Measurements from ENCODE around the gene SPTB.

Gene SPTB

DNA sequence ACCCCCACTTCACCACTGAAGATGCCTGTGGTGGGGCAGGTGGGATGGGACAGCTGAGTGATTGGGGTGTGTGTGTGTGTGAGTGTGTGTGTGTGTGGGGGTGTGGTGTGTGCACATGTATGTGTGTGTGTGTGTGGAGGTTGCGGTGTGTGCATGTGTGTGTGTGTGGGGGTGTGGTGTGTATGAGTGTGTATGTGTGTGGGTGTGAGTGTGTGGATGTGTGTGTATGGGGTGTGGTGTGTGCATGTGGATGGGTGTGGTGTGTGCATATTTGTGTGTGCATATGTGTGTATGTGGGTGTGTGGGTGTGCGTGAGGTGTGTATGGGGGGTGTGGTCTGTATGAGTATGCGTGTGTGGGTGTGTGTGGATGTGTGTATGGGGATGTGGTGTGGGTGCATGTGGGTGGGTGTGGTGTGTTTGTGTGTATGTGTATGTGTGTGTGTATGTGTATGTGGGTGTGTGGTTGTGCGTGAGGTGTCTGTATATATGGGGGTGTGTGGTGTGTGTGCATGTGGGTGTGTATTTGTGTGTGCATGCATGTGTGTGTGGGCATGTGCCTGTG lies 113.9 kb downstream of the SPTB start:
- no peak for ATAC-seq
- no peaks in the 10 kb centered on the region for H3K9me3 Mint-ChIP-seq
- H3K36me3 Mint-ChIP-seq = no peaks in the 10 kb centered on the region
- H3K27me3 Mint-ChIP-seq = peaks cover 22% of the 10 kb centered on the region
- no peak overlapping the region for H3K27ac Mint-ChIP-seq
- peaks cover 28% of the 10 kb centered on the region for H3K4me1 Mint-ChIP-seq
- H3K4me3 Mint-ChIP-seq = no peak overlapping the region

GRCh38 chr14:64764641-64765520 lies 114.8 kb downstream of the SPTB start:
- Mint-ChIP-seq H3K36me3 (no peaks in the 10 kb centered on the region), H3K4me1 (peaks cover 28% of the 10 kb centered on the region), H3K27me3 (peaks cover 32% of the 10 kb centered on the region), H3K27ac (no peak overlapping the region), H3K4me3 (peak overlapping the region; percentile 40), H3K9me3 (no peaks in the 10 kb centered on the region)
- ATAC-seq = peak; percentile 51

GRCh38 chr14:64763801-64764621 lies 115.7 kb downstream of the SPTB start:
- peaks cover 40% of the 10 kb centered on the region for H3K27me3 Mint-ChIP-seq
- H3K9me3 Mint-ChIP-seq = no peaks in the 10 kb centered on the region
- no peak for ATAC-seq
- no peak overlapping the region for H3K27ac Mint-ChIP-seq
- H3K4me1 Mint-ChIP-seq = peaks cover 28% of the 10 kb centered on the region
- no peak overlapping the region for H3K4me3 Mint-ChIP-seq
- H3K36me3 Mint-ChIP-seq = no peaks in the 10 kb centered on the region

DNA sequence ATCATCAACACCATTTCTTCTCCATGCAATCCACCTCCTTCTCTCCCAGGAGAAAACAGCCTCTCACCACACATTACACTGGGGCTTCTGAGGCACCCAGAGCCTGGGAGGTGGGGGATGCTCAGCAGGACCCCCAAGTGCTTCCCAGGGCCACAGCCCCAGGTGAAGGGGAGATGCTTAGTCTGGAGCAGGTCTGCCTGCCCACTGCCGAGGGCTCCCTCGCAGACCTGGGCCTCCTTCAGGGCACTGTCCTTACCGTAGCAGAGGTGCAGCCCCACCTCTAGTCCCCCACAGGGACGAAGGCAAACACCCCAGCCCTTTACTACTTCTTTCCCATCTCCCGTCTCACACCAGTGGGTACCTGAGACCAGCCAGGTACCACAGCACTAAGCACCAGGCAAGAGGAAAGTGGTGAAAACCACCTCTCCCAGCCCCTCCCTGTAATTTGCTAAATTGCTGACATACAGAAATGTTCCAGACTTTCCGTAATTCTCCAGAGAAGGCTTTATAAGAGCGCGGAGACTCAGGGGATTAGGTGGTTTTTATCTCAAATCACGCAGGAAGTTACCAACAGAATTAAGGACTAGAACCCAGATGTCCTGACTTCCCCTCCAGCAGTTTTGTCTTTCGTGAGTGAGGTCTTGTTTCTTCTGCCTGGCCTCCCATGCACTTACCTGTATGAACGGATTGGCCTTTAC lies 116.5 kb downstream of the SPTB start:
- Mint-ChIP-seq H3K4me1 (peaks cover 28% of the 10 kb centered on the region), H3K4me3 (no peak overlapping the region), H3K36me3 (no peaks in the 10 kb centered on the region), H3K9me3 (no peaks in the 10 kb centered on the region), H3K27ac (no peak overlapping the region), H3K27me3 (peaks cover 48% of the 10 kb centered on the region)
- ATAC-seq = no peak

GRCh38 chr14:64762044-64763034 lies 117.4 kb downstream of the SPTB start:
- H3K36me3 Mint-ChIP-seq = no peaks in the 10 kb centered on the region
- H3K4me1 Mint-ChIP-seq = peaks cover 28% of the 10 kb centered on the region
- H3K27ac Mint-ChIP-seq = no peak overlapping the region
- peaks cover 55% of the 10 kb centered on the region for H3K27me3 Mint-ChIP-seq
- ATAC-seq = no peak
- H3K9me3 Mint-ChIP-seq = no peaks in the 10 kb centered on the region
- H3K4me3 Mint-ChIP-seq = no peak overlapping the region

GRCh38 chr14:64761441-64762043 lies 118.2 kb downstream of the SPTB start:
- no peak for ATAC-seq
- Mint-ChIP-seq H3K4me1 (peaks cover 28% of the 10 kb centered on the region), H3K27ac (no peak overlapping the region), H3K9me3 (no peaks in the 10 kb centered on the region), H3K27me3 (peaks cover 63% of the 10 kb centered on the region), H3K36me3 (no peaks in the 10 kb centered on the region), H3K4me3 (no peak overlapping the region)

GRCh38 chr14:64760916-64761315 lies 118.8 kb downstream of the SPTB start:
- H3K4me1 Mint-ChIP-seq = peaks cover 28% of the 10 kb centered on the region
- H3K27me3 Mint-ChIP-seq = peaks cover 69% of the 10 kb centered on the region
- no peaks in the 10 kb centered on the region for H3K9me3 Mint-ChIP-seq
- no peak overlapping the region for H3K27ac Mint-ChIP-seq
- H3K36me3 Mint-ChIP-seq = no peaks in the 10 kb centered on the region
- no peak for ATAC-seq
- no peak overlapping the region for H3K4me3 Mint-ChIP-seq

DNA sequence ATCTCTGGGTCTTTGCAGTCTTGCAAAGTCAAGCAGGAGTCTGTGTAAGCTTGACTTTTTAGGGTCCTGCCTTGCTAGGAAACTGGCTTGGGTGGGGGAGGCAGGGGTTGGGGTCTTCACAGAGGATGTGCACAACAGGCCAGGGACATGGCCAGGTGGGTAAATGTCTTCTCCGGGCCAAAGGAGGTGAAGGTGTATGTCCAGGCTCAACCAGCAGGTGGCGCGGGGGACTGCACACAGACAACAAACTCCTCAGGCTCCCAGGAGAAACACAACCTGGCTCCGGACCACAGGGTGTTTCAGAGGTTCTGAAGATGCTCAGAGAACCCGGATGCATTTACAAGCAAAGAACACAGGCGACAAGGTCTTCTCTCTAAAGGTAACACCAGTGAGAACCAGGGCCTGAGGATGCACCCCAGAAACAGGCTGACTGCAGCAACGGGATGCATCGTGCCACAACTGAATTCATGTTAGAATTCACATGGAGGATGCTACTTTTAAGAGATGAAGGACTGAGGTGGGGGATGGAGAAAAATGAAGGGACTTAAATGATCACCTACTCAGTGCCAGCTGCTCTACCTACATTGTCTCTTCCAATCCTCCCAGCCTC lies 119.5 kb downstream of the SPTB start:
- Mint-ChIP-seq H3K36me3 (no peaks in the 10 kb centered on the region), H3K27ac (no peak overlapping the region), H3K4me3 (no peak overlapping the region), H3K9me3 (no peaks in the 10 kb centered on the region), H3K4me1 (peaks cover 28% of the 10 kb centered on the region), H3K27me3 (peaks cover 69% of the 10 kb centered on the region)
- ATAC-seq = no peak

GRCh38 chr14:64759555-64759938 lies 120.2 kb downstream of the SPTB start:
- Mint-ChIP-seq H3K9me3 (no peaks in the 10 kb centered on the region), H3K4me3 (no peak overlapping the region), H3K27ac (no peak overlapping the region), H3K4me1 (peaks cover 24% of the 10 kb centered on the region), H3K36me3 (no peaks in the 10 kb centered on the region), H3K27me3 (peaks cover 74% of the 10 kb centered on the region)
- ATAC-seq = no peak

DNA sequence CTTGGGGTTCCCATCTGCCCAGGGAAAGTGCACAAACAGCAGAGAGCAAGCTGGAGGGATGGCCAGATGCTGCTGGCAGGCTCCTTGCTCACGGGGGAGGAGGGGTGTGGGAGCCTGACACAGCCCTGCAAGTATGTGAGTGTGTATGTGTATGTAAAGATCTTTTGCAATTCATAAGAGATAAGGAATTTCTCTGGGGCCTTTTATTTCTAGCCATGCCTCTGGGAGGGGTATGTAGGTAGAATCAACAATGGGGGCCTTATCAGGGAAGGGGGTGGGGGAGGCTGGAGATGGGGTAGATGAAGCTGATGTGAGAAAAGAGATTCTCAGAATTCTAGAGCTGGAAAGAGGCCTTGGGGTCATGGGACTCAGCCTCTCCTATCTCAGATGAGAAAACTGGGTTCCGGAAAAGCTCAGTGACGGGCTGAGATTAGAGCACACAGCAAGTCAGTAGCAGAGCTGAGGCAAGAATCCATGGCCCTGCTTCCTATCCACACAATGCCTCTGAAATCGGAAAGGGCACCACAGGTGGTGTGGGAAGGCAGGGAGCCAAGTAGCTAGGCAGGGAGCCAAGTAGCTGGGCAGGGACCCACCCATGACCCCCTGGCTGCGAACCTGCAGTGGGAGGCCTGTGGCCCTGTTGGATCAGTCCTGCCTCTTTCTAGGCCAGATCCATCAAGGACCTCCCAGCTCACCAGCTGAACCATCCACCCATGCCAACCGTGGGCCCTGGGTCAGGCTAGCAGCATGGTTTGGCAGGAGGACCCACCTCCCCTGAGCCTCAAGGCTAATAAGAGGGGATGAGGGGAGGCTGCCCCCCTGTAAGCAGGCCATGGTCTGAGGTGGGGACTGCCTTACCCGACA lies 120.8 kb downstream of the SPTB start:
- Mint-ChIP-seq H3K4me1 (peaks cover 19% of the 10 kb centered on the region), H3K27me3 (peaks cover 80% of the 10 kb centered on the region), H3K27ac (no peak overlapping the region), H3K36me3 (no peaks in the 10 kb centered on the region), H3K9me3 (no peaks in the 10 kb centered on the region), H3K4me3 (no peak overlapping the region)
- no peak for ATAC-seq

DNA sequence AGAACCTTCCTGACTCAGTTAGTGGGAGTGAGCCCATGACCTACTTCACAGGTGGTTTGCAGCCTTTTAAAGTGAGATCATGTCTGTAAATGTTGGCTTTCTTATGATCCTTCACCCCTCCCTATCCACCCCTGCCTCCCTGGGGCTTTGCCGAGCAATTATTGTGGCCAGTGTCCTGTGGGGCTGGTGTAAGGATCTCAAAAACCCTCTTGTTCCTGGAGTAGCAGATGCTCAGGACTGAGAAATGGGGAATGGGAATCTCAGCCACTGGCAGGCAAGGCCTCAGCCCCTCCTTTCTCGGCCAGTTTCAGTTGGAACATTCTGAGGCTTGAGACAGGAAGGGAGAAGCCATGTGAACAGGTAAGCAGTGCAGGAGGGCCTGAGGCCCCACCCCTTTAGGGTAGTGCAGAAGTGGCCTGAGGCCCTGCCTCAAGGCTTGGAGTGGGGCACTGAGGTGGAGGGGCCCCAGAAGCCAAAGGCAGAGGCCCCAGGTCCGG lies 121.6 kb downstream of the SPTB start:
- Mint-ChIP-seq H3K9me3 (no peaks in the 10 kb centered on the region), H3K36me3 (no peaks in the 10 kb centered on the region), H3K4me3 (no peak overlapping the region), H3K27ac (no peak overlapping the region), H3K27me3 (peaks cover 86% of the 10 kb centered on the region), H3K4me1 (peaks cover 11% of the 10 kb centered on the region)
- no peak for ATAC-seq

GRCh38 chr14:64757601-64758000 lies 122.1 kb downstream of the SPTB start:
- no peak for ATAC-seq
- Mint-ChIP-seq H3K36me3 (no peaks in the 10 kb centered on the region), H3K4me1 (peaks cover 9% of the 10 kb centered on the region), H3K27me3 (peaks cover 86% of the 10 kb centered on the region), H3K4me3 (no peak overlapping the region), H3K9me3 (no peaks in the 10 kb centered on the region), H3K27ac (no peak overlapping the region)

DNA sequence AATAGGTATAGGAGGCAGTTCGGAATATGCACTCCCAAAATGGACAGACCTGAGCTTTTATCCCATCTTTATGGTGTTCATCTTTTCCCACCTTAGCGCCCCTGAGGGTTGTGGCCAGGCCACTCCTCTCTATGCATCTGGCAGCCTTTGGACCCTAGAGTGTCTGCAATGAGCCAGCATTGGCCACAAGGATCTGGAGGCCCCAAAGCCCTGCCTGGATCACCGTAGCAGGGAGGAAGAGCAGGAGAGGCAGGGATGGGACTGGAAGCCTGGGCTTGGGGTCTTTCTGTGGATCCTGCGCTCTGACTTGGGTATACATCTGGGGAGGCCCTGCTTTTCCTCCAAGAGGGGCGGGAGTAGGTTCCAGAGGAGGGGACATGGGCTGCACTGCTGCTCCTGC lies 123.0 kb downstream of the SPTB start:
- Mint-ChIP-seq H3K27ac (no peak overlapping the region), H3K27me3 (peaks cover 82% of the 10 kb centered on the region), H3K36me3 (no peaks in the 10 kb centered on the region), H3K4me1 (no peaks in the 10 kb centered on the region), H3K9me3 (no peaks in the 10 kb centered on the region), H3K4me3 (no peak overlapping the region)
- no peak for ATAC-seq

Measured in stimulated activated memory B cell treated with anti-CD40 and anti-IgM and Interleukin-4, amounts not matched to agents 10 μg/mL and 1 μg/mL and 100 μg/mL, for 72 hours (primary cell).